Stomach (tissue), 4 donors: ENCODE measurements around the gene CCSER1.

Experiments
- CTCF ChIP-seq, 7 experiments: fragments of 450-650 bp in 4 of 7; fragments of 200-600 bp in 3 of 7; sonication (generic) in 3 of 7; IDR thresholded peaks; one replicate each; pipeline ENCODE4 v1.5.1; 2016 to 2019; ENCODE audit warnings: antibody characterized with exemption in 7 of 7, control low read depth in 2 of 7, mild to moderate bottlenecking in 1 of 7
- EP300 ChIP-seq: sonication (generic); formaldehyde crosslinking; IDR thresholded peaks from one replicate; pipeline ENCODE4 v1.6.1; 2017; ENCODE audit warnings: antibody characterized with exemption
- POLR2A ChIP-seq, 4 donors: fragments of 450-650 bp; IDR thresholded peaks; one replicate each; pipeline ENCODE4 v1.6.1; 2016; ENCODE audit warnings: antibody characterized with exemption in 4 of 4, control low read depth in 2 of 4, mild to moderate bottlenecking in 1 of 4, moderate library complexity in 1 of 4
- POLR2AphosphoS5 ChIP-seq, 3 donors: sonication (generic); formaldehyde crosslinking; IDR thresholded peaks; one replicate each; pipeline ENCODE4 v1.6.1; 2016; ENCODE audit warnings: antibody characterized with exemption in 3 of 3

GRCh38 chr4:91485415-91485814, 1358.2 kb downstream of the CCSER1 start:
- TF ChIP-seq POLR2A (IDR thresholded peaks at IDR 0.05) (no peak), CTCF (IDR thresholded peaks at IDR 0.05) (no peak), EP300 (no peak), POLR2AphosphoS5 (IDR thresholded peaks at IDR 0.05) (no peak)
